Brain microvascular endothelial cell (primary cell): ENCODE measurements around the gene RASSF1.
A peak's percentile ranks its signal among the peaks of the same experiment; 100 is the strongest.

Source experiments
- DNase-seq: peaks from one replicate; pipeline ENCODE4 v3.0.0-alpha.2; 2020
- H3K27ac ChIP-seq: fragments of 250-450 bp; sonication (Bioruptor Pico); 2 replicates; pipeline ENCODE4 v1.5.1; 2020; ENCODE audit warnings: mild to moderate bottlenecking, moderate library complexity
- H3K27me3 ChIP-seq: fragments of 250-450 bp; sonication (Bioruptor Pico); replicated peaks from 2 replicates; pipeline ENCODE4 v1.5.1; 2020; ENCODE audit warnings: mild to moderate bottlenecking
- H3K36me3 ChIP-seq: fragments of 250-450 bp; sonication (Bioruptor Pico); replicated peaks from 2 replicates; pipeline ENCODE4 v1.5.1; 2020; ENCODE audit warnings: mild to moderate bottlenecking
- H3K4me3 ChIP-seq: 2 replicates; pipeline ENCODE4 v1.5.1; 2011; ENCODE audit warnings: low read depth, mild to moderate bottlenecking, control low read depth, low read length, moderate library complexity
- in situ Hi-C: cut with HindIII; loops from 2 replicates; pipeline ENCODE4 v1.10.0; 2017; ENCODE audit warnings: low sequenced_read_pairs, low pct_ligation_motif_present
- TF ChIP-seq, protein P1 (sequence below): IDR thresholded peaks from 2 replicates; pipeline ENCODE4 v1.5.1; 2011; ENCODE audit warnings: low read depth, mild to moderate bottlenecking, moderate library complexity, low read length, control low read depth, inconsistent platforms; ENCODE audit errors: missing control alignments

RASSF1 gene

DNA sequence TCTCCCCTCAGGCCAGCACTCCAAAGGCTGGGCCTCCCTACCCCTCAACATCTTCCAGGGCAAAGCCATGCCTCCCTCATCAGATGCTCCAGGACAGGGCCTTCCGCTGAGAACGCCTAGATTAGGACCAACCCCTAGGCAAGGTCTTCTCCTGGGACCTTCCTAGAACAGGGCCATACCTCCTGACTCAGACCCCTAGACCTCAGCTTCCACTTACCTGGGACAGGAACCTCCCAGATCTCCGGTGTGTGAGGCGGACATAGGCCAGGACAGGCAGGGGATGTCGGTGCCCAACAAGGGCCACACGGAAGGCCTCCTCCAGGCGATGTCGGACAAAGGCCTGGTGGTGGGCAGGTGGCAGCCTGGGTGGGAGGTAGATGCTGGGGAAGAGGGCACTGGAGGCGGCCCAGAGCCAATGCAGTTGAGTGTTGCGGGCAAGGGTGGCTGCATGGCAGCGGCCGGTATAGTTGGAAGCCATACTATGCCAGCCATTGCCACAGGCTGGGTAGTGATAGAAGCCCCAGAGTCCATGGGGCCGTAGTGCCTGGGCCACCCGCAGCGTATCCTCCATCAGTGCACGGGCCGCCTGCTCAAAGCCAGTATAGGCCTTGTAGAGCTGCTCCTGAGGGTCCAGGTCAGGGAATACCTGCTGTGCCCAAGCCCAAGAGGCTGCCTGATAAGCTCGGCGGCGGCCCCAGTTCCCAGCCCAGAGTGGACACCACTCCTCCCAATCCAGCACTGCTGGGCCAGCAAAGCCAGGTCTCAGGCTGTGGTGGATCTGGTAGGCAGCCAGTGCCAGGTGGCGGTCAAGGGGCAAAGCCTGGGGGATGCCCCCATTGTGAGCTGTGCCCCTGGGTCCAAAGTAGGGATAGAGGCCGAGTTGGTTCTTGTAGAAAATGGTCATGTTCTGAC, 45.9 kb downstream of the RASSF1 start:
- peaks cover 6% of the 10 kb centered on the region for H3K36me3 ChIP-seq
- no peak overlapping the region for H3K4me3 ChIP-seq
- H3K27me3 ChIP-seq, result no peaks in the 10 kb centered on the region
- TF ChIP-seq, protein P1, sequence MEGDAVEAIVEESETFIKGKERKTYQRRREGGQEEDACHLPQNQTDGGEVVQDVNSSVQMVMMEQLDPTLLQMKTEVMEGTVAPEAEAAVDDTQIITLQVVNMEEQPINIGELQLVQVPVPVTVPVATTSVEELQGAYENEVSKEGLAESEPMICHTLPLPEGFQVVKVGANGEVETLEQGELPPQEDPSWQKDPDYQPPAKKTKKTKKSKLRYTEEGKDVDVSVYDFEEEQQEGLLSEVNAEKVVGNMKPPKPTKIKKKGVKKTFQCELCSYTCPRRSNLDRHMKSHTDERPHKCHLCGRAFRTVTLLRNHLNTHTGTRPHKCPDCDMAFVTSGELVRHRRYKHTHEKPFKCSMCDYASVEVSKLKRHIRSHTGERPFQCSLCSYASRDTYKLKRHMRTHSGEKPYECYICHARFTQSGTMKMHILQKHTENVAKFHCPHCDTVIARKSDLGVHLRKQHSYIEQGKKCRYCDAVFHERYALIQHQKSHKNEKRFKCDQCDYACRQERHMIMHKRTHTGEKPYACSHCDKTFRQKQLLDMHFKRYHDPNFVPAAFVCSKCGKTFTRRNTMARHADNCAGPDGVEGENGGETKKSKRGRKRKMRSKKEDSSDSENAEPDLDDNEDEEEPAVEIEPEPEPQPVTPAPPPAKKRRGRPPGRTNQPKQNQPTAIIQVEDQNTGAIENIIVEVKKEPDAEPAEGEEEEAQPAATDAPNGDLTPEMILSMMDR, result no peak
- H3K27ac ChIP-seq, result no peak overlapping the region
- in situ Hi-C loops, result no loop called here
- DNase-seq, result no peak

DNA sequence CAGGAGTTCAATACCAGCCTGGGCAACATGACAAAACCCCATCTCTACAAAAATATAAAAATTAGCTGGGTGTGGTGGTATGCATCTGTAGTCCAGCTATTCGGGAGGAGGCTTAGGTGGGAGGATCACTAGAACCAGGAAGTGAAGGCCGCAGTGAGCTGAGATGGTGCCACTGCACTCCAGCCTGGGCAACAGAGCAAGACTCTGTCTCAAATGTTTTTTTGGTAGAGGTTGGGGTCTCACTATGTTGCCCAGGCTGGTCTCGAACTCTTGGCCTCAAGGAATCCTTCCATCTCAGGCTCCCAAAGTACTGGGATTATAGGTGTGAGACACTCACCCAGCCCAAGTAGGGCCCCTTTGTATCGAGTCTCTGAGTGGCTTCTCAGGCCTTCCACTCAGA, 46.5 kb downstream of the RASSF1 start:
- TF ChIP-seq, protein P1, result no peak
- peaks cover 11% of the 10 kb centered on the region for H3K36me3 ChIP-seq
- H3K4me3 ChIP-seq, result no peak overlapping the region
- no peak for DNase-seq
- in situ Hi-C loops, result no loop called here
- H3K27me3 ChIP-seq, result no peaks in the 10 kb centered on the region
- no peak overlapping the region for H3K27ac ChIP-seq

DNA sequence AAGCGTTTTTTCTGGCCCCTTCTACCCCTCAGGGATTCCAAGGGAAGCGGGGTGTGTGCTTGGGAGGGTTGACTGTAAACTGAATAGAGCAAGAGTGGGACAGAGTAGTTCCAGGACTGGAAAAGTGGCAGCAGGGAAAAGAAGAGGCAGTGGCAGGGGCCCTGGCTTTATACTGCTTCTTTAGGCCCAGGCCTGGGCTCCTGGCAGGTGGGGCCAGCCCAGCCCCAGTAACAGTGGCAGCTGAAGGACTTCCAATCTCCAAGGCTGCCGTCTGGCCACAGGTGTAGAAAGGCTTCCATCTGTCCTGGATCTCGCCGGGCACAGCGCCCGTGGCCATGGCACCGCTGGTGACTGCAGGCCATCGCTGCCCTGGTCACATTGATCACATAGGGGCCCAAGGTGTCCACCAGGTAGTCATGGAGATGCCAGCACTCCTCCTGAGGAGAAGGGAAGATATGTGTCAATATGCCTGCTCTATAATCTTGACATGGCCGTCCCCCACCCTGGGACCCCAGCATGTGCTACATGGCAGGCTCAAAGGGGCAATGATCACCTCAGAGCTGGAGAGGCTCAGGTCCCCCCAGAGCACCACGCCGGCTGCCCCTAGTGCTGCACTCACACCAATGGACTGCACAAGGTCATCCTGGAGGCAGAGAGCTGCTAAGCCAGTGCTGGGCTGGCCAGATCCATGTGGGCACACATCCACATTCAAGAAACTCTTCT, 47.4 kb downstream of the RASSF1 start:
- TF ChIP-seq, protein P1, result no peak
- H3K27ac ChIP-seq, result no peak overlapping the region
- in situ Hi-C loops, result no loop called here
- no peak for DNase-seq
- H3K27me3 ChIP-seq, result no peaks in the 10 kb centered on the region
- H3K36me3 ChIP-seq, result peaks cover 18% of the 10 kb centered on the region
- no peak overlapping the region for H3K4me3 ChIP-seq

DNA sequence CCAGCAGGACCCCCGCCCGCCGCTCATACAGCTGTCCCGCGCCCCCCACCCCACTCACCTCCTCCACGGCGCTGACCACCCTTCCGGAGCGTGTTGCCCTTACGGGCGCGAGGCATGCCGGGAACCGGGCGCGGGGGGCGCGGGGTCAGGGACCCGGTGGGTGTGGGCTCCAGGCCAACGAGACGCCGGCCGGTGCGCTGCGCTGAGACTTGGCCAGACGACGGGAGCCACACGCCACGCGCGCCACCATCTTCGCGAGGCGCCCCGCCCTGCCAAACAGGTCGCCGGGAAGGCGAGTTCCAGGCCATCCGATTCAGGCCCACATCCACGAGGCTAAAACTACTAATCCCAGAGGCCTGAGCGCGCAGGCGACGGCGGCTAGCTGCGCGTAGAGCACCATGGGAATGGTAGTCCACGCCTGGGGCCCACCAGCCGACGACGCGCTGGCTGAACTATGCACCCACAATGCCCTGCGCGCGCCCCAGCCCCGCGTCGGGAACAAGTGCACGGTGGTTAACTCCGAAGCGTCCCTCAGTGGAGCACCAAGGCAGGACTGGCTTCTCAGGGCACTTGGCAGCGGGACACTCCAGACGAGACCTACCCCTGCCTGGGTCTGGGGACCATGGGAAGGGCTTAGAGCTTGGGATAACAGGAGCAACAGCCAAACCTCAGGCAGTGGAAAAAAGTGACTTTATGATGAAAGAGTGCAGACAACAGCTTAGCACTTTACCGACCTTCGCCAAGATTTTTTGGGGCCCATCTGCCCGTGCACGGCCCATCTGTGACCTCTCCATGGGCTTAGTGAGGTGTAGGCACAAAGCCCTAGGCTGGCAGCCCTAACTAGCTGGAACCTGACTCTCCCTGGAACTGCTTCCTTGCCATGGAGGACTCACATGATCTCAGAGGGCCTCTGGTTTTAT, 48.2 kb downstream of the RASSF1 start, which contains the start of gene IFRD2:
Gene IFRD2 (minus strand): TSS at position 271 of the 920 bp plus-strand sequence. CDS start 155 bp downstream, at position 116.
- peak within 1 kb of the TSS; percentile 89 for H3K4me3 ChIP-seq

DNA sequence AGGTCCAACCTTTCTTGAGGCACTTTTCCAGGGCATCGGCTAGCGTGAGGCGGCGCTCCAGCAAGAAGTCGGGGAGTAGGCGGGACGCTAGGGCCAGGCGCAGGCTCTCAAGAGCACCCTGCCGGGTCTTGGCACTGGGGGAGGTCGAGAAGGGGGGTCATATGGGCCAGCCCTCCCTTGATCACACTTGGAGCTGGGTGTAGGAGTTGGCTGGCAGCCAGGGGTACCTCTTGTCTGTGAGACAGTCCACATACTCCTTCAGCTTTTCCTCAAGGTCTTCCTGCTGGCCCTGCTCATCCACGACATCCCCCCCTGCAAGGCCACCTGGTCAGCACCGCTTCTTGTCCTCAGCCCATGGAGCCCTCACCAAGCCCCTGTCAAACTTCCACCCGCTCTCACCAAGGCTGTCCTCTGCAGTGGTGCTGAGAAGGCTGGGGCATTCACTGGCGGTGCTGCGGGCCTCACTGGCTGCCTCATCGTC, 50.4 kb downstream of the RASSF1 start:
- H3K4me3 ChIP-seq, result no peak overlapping the region
- no peak for DNase-seq
- no peak overlapping the region for H3K27ac ChIP-seq
- H3K27me3 ChIP-seq, result no peaks in the 10 kb centered on the region
- in situ Hi-C loops, result no loop called here
- TF ChIP-seq, protein P1, result no peak
- H3K36me3 ChIP-seq, result peaks cover 25% of the 10 kb centered on the region

More for the DNA sequence above, 48.2 kb downstream of the RASSF1 start, which contains the start of gene IFRD2:
- Histone ChIP-seq H3K27me3 (no peaks in the 10 kb centered on the region), H3K36me3 (peaks cover 25% of the 10 kb centered on the region), H3K27ac (peak within 1 kb of the TSS; percentile 54)
- in situ Hi-C loops, result no loop called here
- DNase-seq, result peak; percentile 98
- TF ChIP-seq, protein P1, result peak; percentile 11
